HG03175 (cell line): Measurements from ENCODE around the gene FLAD1.
A peak's percentile ranks its signal among the peaks of the same experiment; 100 is the strongest.
"Not testable (repeated sequence)": the region's sequence is repeated elsewhere in the genome, so short reads cannot be mapped to it uniquely, and the experiment has no call there.

Source experiments
- ATAC-seq: cut with Tn5 transposase; IDR thresholded peaks from one replicate; pipeline ENCODE4 v1.9.1; 2021; ENCODE audit warnings: mild to moderate bottlenecking, moderate library complexity; ENCODE audit not compliant: unreplicated experiment

FLAD1 gene

DNA sequence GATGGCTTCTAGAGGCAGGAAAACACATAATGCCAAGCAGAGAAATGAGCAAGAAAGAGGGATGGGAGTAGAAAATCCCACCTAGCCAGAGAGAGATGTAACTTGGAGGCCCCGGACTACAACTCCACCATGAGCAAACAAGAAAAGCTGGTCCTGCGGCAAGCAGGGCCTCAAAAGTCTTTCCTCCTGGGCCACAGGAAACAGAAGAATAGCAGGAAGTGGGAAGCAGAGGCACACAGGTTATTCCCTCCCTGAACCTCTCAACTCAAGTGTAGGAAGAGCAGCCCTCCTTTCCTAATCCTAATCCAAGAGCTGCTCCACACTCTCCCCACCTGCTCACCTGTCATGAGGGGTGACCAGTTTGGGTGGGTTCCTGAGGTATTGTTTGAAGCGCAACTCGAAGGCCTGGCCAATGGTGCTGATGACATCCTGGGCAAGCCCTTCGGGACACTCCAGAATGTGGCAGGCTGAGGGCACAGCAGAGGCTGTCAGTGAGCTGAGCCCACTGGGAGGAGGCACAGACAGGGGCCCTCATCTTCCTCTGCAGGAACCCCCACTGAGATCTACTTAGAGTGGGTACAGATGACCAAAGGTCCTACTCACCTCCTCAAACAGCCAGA lies 15.7 kb upstream of the FLAD1 start:
- ATAC-seq, result no peak

DNA sequence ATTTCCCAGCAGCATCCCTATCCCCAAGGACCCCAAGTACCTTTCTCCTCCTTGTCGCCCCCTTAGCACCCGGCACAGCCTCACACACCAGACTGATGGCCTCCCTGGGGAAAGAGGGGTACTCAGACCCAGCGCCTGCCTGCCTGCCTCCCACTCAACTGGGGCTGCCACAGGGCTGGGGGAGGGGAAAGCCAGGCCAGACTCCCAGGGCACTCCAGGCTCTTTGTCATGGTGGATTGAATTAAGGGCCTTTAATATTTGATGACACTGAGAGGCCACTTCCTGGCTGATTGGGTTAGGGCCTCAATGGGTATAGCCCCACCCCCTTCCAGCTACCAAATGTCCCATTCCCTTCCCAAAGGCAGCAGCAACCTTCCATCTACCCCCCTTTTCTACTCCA lies 14.4 kb upstream of the FLAD1 start:
- ATAC-seq, result no peak

DNA sequence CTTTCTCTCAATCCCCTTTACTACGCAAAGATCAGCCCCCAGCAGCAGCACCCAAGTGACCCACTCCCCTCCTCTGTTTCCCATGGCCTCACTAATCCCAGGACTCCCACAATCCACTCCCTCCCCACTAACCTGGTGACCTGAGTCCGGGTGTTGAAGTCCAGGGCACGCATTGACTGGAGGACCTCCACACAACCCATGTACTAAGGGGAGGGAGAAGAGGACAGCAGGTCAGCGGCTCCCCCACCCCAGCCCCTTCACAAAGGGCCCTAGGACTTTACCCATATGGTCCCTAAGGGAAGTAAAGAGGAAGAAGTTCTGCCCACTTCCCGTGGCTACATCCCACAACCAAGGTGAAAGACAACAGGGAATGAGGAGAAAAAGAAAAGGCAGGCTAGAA lies 13.9 kb upstream of the FLAD1 start:
- ATAC-seq, result no peak

DNA sequence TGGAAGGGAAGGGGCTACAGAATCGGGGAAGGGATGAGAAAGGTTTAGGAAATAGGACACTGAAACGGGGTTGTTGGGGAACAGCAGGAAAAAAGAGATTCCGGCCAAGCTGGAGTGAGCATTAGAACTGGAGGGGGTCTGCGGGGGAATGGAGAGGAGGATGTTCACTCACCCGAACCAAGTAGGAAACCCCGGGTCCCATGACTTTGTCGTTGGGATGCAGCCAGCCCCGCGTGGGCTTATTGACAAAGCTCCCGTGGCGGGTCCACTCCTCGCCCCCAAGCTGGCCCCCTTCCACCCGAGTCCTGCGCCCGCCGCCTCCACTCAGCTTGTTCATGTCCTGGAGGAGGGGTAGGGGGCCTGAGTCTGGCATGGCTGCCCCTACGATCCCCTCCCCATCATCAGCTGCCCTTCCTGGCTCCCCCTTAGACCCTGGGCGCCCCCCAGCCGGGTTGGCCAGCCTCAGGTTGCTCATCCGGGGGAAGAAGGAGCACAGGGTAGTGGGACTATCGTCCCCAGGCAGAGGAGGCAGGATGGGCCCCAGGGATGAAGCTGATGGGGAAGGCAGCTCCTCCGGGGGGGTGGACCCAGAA lies 13.2 kb upstream of the FLAD1 start:
- ATAC-seq, result no peak

DNA sequence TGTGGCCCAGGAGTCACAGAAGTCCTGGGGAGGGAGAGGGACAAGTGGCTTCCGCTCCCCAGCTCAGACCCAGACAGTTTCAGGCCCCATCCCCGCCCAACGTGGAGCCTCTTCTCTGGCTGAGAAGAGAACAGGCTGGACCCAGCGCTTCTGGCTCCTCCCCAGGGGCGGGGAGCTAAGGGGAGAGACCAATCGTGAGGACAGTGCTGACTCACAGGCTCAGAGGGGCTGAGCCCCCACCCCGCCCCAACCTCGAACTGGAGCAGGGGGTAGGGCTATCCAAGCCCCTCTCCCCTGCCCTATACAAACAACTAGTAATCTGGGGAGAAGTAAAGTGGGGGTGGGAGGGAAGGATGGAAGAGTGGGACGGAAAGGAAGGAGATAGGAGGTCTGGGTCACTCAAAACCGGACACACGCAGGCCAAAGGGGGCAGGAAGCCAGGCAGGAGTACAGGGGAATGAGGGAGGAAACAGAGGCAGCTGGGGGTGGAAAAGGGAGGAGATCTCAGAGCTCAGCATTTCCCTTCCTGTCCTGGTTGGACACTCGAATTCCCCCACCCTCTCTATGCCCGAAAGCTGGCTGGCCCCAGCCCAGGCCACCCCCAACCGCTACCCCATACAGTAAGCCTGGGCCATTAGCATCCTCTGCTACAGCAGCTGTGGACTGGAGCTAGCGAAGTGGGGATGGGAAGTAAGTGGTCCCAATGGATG lies 12.4 kb upstream of the FLAD1 start, which contains the start of gene SHC1:
Gene SHC1, minus strand, starts transcription at position 117 of the 710 bp plus-strand sequence. CDS start 221 bp downstream, outside the sequence.
- ATAC-seq, result no peak

DNA sequence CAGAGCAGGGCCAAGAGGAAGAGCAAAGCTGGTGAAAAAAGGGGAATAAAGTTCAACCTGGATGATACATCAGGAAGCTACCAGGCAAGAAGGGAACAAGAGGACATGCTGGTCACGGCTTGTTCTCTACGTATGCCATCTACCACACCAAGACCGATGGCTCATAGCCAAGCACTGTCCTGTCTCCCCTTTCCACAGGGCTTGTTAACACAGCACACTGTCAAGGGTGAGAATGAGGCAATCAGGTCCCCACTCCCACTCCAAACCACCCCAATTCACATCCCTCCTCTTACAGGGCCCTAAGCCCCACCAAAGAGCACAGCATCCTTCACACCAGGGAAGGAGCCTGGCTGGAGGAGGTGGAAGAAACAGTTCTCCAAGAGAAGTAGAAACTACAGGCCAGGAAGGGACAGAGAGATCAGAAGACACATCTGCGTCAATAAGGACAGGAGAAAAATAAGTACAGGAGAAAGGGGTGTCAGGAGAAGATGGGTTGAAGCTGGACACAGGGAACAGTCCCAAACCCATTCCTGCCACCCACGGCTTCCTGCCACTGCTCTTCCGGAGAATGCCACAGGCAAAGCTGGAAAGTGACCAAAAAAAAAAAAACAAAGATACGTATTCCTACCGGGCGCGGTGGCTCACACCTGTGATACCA lies 11.7 kb upstream of the FLAD1 start:
- ATAC-seq, result no peak

DNA sequence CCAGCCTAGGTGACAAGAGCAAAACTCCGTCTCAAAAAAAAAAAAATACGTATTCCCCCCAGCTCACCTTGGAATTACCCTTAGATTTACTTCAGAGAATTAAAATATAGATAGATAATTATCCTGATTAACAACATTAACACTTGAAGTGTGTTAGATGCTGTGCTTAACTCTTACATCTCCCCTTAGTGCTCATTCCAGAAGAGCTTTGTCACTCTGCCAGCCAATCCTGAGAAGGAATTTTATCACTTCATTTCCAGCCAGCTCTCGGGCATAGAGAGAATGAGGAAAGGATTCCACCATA lies 11.0 kb upstream of the FLAD1 start:
- ATAC-seq, result no peak

DNA sequence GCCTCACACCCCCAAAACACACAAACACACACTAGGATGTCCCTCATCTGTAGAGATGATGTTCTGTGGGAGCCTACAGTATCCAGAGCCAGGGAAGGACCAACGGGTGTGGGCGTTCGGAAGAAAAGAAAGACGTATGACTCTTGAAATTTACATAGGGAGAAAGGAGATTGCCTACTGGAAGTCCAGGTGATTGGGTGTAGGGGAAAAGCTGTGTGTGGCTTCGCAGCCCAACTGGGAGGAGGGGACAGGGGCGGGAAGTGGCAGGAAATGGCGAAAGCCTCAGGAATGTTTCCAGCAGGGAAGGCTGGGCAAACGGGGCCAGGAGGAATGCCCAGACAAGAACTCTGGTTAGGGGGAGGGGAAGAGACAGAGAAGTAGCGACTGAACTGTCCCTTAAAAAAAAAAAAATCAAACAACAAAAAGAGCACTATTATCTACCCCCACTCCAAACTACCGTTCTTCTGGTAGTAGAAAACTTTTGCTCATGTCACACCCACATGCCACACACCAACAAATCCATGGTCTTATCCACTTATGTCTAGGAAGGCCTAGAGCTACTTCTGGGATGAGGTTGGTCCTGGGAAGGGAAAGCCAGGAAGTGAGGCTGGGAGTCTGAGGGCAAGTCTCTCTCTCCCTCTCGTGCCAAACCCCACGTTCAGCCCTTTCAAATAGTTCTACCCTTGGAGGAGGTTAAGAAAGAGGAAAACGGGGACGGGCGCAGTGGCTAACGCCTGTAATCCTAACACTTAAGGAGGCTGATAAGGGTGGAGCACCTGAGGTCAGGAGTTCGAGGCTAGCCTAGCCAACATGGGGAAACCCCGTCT lies 10.4 kb upstream of the FLAD1 start:
- no peak for ATAC-seq

DNA sequence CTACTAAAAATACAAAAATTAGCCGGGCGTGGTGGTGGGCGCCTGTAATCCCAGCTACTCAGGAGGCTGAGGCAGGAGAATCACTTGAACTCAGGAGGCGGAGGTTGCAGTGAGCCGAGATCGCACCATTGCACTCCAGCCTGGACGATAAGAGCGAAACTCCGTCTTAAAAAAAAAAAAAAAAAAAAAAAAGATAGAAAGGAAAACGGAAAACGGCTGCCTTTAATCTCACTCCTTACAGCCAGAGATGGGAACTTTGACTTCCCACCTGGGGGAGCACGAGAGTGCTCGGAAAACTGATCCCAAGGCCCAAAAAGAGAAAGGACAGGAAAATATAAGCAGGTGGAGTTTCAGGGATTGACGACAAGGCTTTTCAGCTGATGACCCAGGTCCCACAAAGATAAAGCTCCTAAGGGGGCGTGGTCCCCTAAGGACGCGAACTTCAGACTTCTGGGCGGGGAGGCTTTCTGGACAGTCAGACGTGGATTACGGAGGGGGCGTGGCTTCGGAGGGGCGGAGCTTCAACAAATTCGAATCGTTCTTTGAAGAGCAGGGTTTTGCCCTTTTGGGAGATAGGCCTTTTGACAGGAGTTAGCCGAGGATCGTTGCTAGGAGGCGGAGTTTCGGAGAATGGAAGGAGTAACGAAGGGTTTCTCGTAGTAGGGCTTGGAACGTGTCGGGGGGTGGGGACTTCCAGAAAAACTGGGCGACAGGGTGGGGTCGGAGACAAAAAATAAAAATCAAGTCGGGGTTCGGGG lies 9.6 kb upstream of the FLAD1 start:
- ATAC-seq, result no peak

DNA sequence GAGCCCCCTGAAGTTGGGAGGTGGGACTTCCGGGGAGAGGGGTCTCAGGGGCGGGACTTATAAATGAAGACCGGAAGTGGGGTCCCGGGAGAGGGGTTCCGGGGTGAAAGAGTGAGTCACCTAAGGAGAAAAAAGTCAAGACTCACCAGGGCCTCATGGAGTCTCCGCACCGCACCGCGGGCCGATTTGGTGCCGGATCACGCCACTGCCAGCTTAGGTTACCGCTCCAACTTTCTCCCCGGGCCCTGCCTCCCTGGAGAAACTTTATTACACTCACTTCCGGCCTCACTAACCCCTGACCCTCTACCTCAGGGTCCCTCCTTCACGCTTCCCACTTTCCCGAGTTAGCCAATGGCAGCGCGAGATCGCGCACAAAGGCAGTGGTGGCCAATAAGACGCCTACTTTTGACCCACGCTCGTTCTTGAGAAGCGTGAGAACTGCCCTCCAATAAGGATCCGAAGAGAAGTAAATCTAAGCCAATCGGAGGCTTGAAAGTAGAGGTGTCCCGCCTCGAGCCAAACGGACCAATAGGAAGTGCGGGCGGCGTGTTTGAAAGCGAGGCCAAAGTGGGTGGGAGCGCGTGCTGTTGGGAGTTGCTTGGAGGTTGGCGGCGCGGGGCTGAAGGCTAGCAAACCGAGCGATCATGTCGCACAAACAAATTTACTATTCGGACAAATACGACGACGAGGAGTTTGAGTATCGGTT lies 8.9 kb upstream of the FLAD1 start, which contains the start of gene CKS1B:
Gene CKS1B, plus strand, starts transcription at position 580 of the 706 bp plus-strand sequence. Its CDS starts 65 bp downstream, at position 645.
- ATAC-seq, result peak; percentile 80

DNA sequence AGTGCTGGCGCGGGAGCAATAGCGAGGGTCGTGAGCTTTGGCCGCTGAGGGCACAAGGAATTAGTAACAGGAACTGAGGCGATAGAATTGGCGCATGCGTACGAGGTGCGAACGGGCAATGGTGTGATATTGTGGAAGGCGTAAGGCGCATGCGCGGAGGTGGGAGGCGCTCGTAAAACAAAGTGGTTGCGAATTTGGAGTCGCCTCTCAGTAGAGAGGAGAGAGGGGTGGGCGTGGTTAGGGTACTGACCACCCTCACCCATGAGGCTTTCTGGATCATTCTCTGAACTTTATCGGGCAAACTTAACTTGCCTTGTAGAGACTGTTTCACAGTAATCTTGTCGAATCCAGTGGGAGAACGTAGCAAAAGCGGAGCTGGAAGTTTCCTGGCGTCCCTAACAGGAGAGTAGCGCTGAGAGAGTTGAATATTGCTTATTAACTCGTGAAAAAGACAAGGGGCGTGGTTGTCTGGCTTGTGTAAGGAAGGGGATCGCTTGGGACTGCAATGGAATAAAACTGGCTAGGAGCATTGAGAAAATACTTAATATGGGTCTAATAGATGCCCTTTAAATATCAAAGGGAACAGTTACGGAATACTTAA lies 8.2 kb upstream of the FLAD1 start:
- ATAC-seq, result peak; percentile 54

DNA sequence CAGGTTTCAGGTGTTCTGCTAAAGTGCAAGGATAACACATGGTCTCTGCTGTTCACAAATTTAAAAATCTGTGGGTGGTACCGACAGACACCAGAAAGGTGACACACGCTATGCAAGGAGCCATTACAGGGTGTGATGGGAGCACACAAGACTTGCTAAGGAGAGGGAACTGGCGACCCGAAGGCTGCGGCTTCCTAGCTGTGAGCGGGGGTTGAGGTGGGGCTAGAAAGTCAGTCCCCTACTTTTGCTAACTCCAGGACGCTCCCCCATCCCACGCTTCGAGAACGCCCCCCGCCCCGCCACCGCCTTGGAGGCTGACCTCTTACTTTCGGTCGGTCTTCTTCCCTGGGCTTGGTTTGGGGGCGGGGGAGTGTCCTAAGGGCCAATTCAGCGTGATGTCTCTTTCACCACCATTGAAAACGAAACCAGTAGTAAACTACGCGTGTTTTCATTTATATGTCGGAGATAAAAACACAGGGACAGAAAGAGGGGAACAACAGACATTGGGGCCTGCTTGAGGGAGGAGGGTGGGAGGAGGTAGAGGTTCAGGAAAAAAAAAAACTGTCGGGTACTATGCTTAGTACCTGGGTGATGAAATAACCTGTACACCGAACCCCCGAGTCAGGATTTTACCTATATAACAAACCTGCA lies 7.6 kb upstream of the FLAD1 start:
- no peak for ATAC-seq

DNA sequence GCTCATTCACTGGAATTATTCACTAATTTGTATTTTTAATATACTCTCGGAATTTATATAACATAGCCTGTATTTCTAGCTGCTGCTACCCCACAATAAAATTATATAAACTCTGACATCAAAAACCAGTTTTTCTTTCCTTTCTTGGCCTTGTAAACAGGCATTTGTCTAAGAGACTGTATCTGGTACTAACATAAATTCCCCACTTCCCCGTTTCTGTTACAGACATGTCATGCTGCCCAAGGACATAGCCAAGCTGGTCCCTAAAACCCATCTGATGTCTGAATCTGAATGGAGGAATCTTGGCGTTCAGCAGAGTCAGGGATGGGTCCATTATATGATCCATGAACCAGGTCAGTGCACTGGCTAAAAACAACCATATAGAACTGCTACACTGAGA lies 5.4 kb upstream of the FLAD1 start:
- ATAC-seq, result not testable (repeated sequence)

DNA sequence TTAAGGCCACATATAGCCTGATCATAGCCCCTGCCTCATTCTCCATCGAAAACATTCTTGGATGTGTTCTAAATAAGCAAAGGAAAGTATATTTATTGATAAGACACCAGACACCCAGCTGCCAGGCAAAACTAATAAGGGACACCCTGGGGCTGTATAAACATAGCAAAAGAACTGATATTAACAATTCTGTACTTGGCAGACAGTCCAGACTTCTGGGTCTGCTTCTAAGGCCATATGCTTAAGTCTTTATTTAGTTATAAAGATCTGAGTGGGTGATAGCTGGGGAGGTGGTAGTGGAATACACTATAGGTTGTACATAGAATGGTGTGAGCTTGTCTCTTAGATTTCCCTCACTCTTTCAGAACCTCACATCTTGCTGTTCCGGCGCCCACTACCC lies 4.8 kb upstream of the FLAD1 start:
- no peak for ATAC-seq

DNA sequence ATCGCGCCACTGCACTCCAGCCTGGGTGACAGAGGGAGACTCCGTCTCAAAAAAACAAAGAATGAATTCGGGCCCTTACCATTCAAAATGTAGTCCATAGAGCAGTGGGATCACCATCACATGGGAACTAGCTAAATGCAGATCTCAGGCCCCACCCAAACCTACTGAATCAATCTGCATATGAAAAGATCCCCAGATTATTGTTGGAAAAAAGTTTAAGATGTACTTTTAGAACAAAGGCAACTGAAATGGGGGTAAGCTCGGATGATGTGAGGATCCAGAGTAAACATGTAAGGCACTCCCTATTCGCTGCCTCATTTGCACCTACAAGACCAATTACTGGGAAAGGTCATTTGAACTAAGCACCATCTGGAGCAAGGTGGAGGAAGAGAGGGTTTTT lies 803 bp upstream of the FLAD1 start:
- ATAC-seq, result no peak

DNA sequence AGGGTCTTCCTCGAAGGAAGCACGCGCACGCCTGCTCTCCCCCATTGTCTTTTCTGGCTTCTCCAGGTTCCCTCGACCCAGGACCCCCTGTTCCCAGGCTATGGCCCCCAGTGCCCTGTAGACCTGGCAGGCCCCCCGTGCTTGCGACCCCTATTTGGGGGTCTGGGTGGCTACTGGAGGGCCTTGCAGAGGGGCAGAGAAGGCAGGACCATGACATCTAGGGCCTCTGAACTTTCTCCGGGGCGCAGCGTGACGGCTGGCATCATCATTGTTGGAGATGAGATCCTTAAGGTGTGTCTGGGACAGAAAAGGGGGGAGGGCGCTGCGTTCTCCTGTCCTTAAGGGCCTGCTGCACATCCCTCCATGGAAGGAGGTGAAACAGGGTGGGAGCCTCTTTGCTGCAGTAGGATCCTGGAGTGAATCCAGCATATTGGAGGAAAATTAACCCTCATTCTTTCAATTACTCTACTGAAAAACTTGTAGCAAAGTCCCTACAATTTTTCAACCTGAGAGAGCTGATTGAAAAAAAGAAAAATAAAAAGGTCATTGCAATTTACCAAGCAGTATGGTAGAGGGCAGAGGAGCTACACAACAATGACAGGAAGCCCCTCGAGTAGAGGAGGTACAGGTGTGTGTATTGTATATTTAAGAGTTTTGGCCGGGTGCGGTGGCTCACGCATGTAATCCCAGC lies 777 bp downstream of the FLAD1 start:
- no peak for ATAC-seq

DNA sequence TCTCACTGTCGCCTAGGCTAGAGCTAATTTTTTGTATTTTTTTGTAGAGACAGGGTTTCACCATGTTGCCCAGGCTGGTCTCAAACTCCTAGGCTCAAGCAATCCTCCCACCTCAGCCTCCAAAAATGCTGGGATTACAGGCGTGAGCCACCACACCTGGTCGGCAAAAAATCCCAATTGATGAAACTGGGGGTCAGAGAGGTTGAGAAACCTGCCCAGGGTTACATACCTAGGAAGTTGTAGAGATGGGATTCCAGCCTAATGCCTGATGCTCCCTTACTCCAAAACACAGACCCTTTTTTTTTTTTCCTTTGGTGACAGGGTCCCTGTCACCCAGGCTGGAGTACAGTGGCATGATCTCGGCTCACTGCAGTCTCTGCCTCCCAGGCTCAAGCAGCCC lies 3.6 kb downstream of the FLAD1 start:
- ATAC-seq, result not testable (repeated sequence)

DNA sequence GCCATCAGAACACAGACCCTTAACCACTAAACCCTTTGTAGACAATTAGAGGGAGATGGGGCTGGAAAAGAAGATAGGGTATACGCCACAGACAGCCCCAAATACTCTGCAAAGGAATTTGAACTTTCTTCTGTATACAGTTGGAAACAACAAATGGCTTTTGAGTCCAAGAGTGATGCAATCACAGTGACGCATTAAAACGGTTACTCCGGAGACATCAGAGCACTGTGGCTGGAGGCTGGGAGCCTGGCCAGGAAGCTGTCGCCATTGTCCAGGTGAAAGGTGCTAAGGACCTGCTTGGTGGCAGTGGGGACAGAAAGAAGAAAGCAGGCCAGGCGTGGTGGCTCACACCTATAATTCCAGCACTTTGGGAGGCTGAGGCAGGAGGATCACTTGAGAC lies 4.2 kb downstream of the FLAD1 start:
- ATAC-seq, result no peak
